ENCODE results near the gene SLC48A1.

- TF ChIP-seq CTCF (IDR thresholded peaks at IDR 0.05; ENCODE audit: low read depth, low read length) (no peak), EZH2phosphoT487 (IDR thresholded peaks at IDR 0.05; ENCODE audit: low read depth) (no peak)
Observed at GRCh38 chr12:47748507-47748828, 24.6 kb upstream of the SLC48A1 start.
